ENCODE data around the gene CES3. TPM values are rescaled to one million over a fixed set of nuclear protein-coding genes. Genes with fewer than 3 reads are reported as not detected.
"Not testable (repeated sequence)": the region's sequence is repeated elsewhere in the genome, so short reads cannot be mapped to it uniquely, and the experiment has no call there.

CES3 gene
- total RNA-seq, 4 donors from 2014 or later = 0.21 to 9.2 (median 0.81) TPM

- Histone ChIP-seq H3K27me3 (no peaks in the 10 kb centered on the region), H3K4me3 (no peak overlapping the region), H3K4me1 (no peaks in the 10 kb centered on the region), H3K9me3 (no peaks in the 10 kb centered on the region), H3K36me3 (no peaks in the 10 kb centered on the region), H3K27ac (no peak overlapping the region)
- DNase-seq (ENCODE audit: low spot score in 2 of 2) = no peak
- no peak for TF ChIP-seq POLR2A (IDR thresholded peaks at IDR 0.05)
- TF ChIP-seq CTCF (IDR thresholded peaks at IDR 0.05) = no peak
- 88 to 96% methylated on average over 2 to 4 of the region's 4 CpGs for WGBS, 2 donors
Observed at GRCh38 chr16:66984892-66985311, 23.8 kb downstream of the CES3 start.

GRCh38 chr16:66986559-66986958, 25.5 kb downstream of the CES3 start:
- H3K4me1 ChIP-seq = no peaks in the 10 kb centered on the region
- no peak for DNase-seq (ENCODE audit: low spot score in 2 of 2)
- no peaks in the 10 kb centered on the region for H3K36me3 ChIP-seq
- 90 to 92% methylated on average over 6 of the region's 6 CpGs for WGBS, 2 donors
- no peak overlapping the region for H3K27ac ChIP-seq
- no peak for TF ChIP-seq CTCF (IDR thresholded peaks at IDR 0.05)
- TF ChIP-seq EP300 (IDR thresholded peaks at IDR 0.05) = no peak
- no peak for TF ChIP-seq POLR2A (IDR thresholded peaks at IDR 0.05)
- H3K27me3 ChIP-seq = no peaks in the 10 kb centered on the region
- no peak overlapping the region for H3K4me3 ChIP-seq
- no peaks in the 10 kb centered on the region for H3K9me3 ChIP-seq

GRCh38 chr16:66988197-66988788, 27.2 kb downstream of the CES3 start, which contains the start of gene CES4A:
TSS of gene CES4A (plus strand) at chr16:66988589. CDS start at chr16:66988773, 184 bp downstream.
- H3K9me3 ChIP-seq = no peaks in the 10 kb centered on the region
- peak within 1 kb of the TSS in 2 of 4 donors; percentile 31 to 48 for H3K27ac ChIP-seq
- DNase-seq (ENCODE audit: low spot score in 2 of 2) = peak; percentile 25 to 41
- H3K4me1 ChIP-seq = no peaks in the 10 kb centered on the region
- no peaks in the 10 kb centered on the region for H3K36me3 ChIP-seq
- 58 to 65% methylated on average over 11 of the region's 11 CpGs for WGBS, 2 donors
- TF ChIP-seq EP300 (IDR thresholded peaks at IDR 0.05) (no peak), POLR2A (IDR thresholded peaks at IDR 0.05) (no peak), CTCF (IDR thresholded peaks at IDR 0.05) (no peak)
- no peak within 1 kb of the TSS for H3K4me3 ChIP-seq
- no peaks in the 10 kb centered on the region for H3K27me3 ChIP-seq

GRCh38 chr16:66991545-66992077, 30.5 kb downstream of the CES3 start:
- Histone ChIP-seq H3K4me3 (no peak overlapping the region), H3K27ac (no peak overlapping the region), H3K9me3 (no peaks in the 10 kb centered on the region), H3K36me3 (no peaks in the 10 kb centered on the region), H3K4me1 (peaks cover 0 to 13% (median 7%) of the 10 kb centered on the region in 4 donors), H3K27me3 (no peaks in the 10 kb centered on the region)
- DNase-seq (ENCODE audit: low spot score in 2 of 2) = no peak
- TF ChIP-seq POLR2A (IDR thresholded peaks at IDR 0.05) = no peak
- TF ChIP-seq EP300 (IDR thresholded peaks at IDR 0.05) = no peak
- no peak for TF ChIP-seq CTCF (IDR thresholded peaks at IDR 0.05)
- 80 to 90% methylated on average over 2 of the region's 2 CpGs for WGBS, 2 donors

DNA sequence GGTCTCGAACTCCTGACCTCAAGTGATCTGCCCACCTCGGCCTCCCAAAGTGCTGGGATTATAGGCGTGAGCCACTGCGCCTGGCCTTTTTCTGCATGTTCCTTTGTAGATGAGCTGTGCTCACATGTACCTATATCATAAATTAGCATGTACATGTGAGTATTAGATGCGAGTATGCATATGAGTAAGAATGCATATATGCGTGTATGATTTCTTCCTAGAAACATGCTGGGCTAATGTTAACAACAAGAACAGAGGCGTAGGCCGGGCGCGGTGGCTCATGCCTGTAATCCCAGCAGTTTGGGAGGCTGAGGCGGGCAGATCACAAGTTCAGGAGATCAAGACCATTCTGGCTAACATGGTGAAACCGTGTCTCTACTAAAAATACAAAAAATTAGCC, 32.5 kb downstream of the CES3 start:
- H3K9me3 ChIP-seq; H3K36me3 ChIP-seq; H3K4me3 ChIP-seq; H3K27ac ChIP-seq; H3K27me3 ChIP-seq; DNase-seq (ENCODE audit: low spot score in 2 of 2): not testable (repeated sequence)
- WGBS, 2 donors = 93 to 94% methylated on average over 12 of the region's 12 CpGs
- H3K4me1 ChIP-seq = peaks cover 0 to 31% (median 18%) of the 10 kb centered on the region in 4 donors
